Testis (tissue), 3 donors: ENCODE measurements around the gene EXD2. TPM values are rescaled to one million over a fixed set of nuclear protein-coding genes. Genes with fewer than 3 reads are reported as not detected.
"Not testable (repeated sequence)": the region's sequence is repeated elsewhere in the genome, so short reads cannot be mapped to it uniquely, and the experiment has no call there.

ENCODE experiments used
- DNase-seq: peaks from one replicate; pipeline ENCODE4 v3.0.0-alpha.2; 2019
- H3K27ac ChIP-seq, 2 donors: fragments of 200-600 bp; sonication (generic); one replicate each; pipeline ENCODE4 v1.5.1; 2019
- H3K27me3 ChIP-seq: fragments of 200-600 bp; sonication (generic); one replicate; pipeline ENCODE4 v1.5.1; 2019
- H3K36me3 ChIP-seq: fragments of 200-600 bp; sonication (generic); one replicate; pipeline ENCODE4 v1.5.1; 2017; ENCODE audit warnings: low read depth; ENCODE audit errors: missing control alignments
- H3K4me1 ChIP-seq: fragments of 200-600 bp; sonication (generic); one replicate; pipeline ENCODE4 v1.5.1; 2019
- H3K4me3 ChIP-seq, 2 donors: fragments of 200-600 bp; sonication (generic); one replicate each; pipeline ENCODE4 v1.5.1; 2017 to 2019
- H3K9me3 ChIP-seq: fragments of 200-600 bp; sonication (generic); one replicate; pipeline ENCODE4 v1.5.1; 2017
- CTCF ChIP-seq, 3 experiments: fragments of 450-650 bp in 2 of 3; fragments of 200-600 bp in 1 of 3; sonication (generic) in 1 of 3; IDR thresholded peaks; one replicate each; pipeline ENCODE4 v1.5.1; 2016 to 2019; ENCODE audit warnings: antibody characterized with exemption in 3 of 3, mild to moderate bottlenecking in 2 of 3, moderate library complexity in 1 of 3
- POLR2A ChIP-seq: fragments of 450-650 bp; IDR thresholded peaks from one replicate; pipeline ENCODE4 v1.6.1; 2017; ENCODE audit warnings: antibody characterized with exemption, mild to moderate bottlenecking, moderate library complexity
- WGBS, 2 donors: methylation state at CpG; one replicate each; pipeline ENCODE4 v1.1.5; 2018; 5-methylcytosine and 5-hydroxymethylcytosine counted together
- intact Hi-C: fragments of 100-400 bp; cut with DNase I; formaldehyde crosslinking; loops from one replicate; pipeline ENCODE4 v1.15.1; 2023; ENCODE audit warnings: low total_unique reads
- polyA plus RNA-seq: library from polyadenylated mRNA; stranded (reverse); fragments of 350-450 nt; fragmentation: Illumina TruSeq; extraction: RNeasy Lipid Tissue Mini Kit (QIAGEN cat#74804); gene quantifications from one replicate; pipeline ENCODE4 v1.2.3, GENCODE V29; 2014; ENCODE audit warnings: low read depth, low replicate concordance; ENCODE audit not compliant: insufficient read depth
- total RNA-seq, 2 donors: library from RNA; depleted of rRNA; stranded (reverse); fragments of >200 nt; gene quantifications; one replicate each; pipeline ENCODE4 v1.2.3, GENCODE V29; 2016

Gene EXD2
- total and polyA plus RNA-seq, 3 donors from 2014 or later = 22.4 to 70.3 (median 27.2) TPM

GRCh38 chr14:69170839-69171238 lies 20.5 kb upstream of the EXD2 start:
- H3K27me3 ChIP-seq = no peaks in the 10 kb centered on the region
- no peak for DNase-seq
- H3K36me3 ChIP-seq = no peaks in the 10 kb centered on the region
- 80 to 94% methylated on average over 1 of the region's 1 CpG for WGBS, 2 donors
- H3K4me1 ChIP-seq = no peaks in the 10 kb centered on the region
- H3K9me3 ChIP-seq = no peaks in the 10 kb centered on the region
- H3K4me3 ChIP-seq = no peak overlapping the region
- TF ChIP-seq CTCF (IDR thresholded peaks at IDR 0.05) (no peak), POLR2A (no peak)
- H3K27ac ChIP-seq = no peak overlapping the region
- intact Hi-C loops = no loop called here

GRCh38 chr14:69171569-69171968 lies 19.7 kb upstream of the EXD2 start:
- H3K36me3 ChIP-seq = no peaks in the 10 kb centered on the region
- no peak for DNase-seq
- H3K4me1 ChIP-seq = no peaks in the 10 kb centered on the region
- H3K4me3 ChIP-seq = no peak overlapping the region
- no peaks in the 10 kb centered on the region for H3K27me3 ChIP-seq
- TF ChIP-seq CTCF (IDR thresholded peaks at IDR 0.05) (no peak), POLR2A (no peak)
- H3K9me3 ChIP-seq = no peaks in the 10 kb centered on the region
- intact Hi-C loops = no loop called here
- no peak overlapping the region for H3K27ac ChIP-seq
- 88 to 94% methylated on average over 2 of the region's 2 CpGs for WGBS, 2 donors

DNA sequence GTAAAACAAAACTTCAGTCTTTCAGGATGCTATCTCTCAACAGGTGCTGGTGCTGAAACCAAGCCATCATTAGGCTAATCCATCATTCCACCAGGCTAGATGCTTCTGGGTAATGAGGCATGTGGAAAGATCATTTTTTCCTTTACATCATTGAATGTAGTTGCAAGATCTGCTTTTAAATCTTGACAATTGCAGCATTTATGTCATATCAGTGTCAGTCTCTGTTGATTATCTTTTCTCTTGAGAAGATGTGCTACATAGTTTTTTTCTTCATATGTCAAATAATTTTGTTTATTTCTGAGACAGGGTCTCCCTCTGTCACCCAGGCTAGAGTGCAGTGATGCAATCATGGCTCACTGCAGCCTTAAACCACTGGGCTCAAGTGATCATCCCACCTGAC lies 16.2 kb upstream of the EXD2 start:
- Histone ChIP-seq H3K27ac (no peak overlapping the region), H3K4me1 (no peaks in the 10 kb centered on the region), H3K27me3 (no peaks in the 10 kb centered on the region), H3K4me3 (no peak overlapping the region), H3K9me3 (no peaks in the 10 kb centered on the region), H3K36me3 (no peaks in the 10 kb centered on the region)
- intact Hi-C loops = no loop called here
- TF ChIP-seq POLR2A (no peak), CTCF (IDR thresholded peaks at IDR 0.05) (no peak)
- DNase-seq = no peak

DNA sequence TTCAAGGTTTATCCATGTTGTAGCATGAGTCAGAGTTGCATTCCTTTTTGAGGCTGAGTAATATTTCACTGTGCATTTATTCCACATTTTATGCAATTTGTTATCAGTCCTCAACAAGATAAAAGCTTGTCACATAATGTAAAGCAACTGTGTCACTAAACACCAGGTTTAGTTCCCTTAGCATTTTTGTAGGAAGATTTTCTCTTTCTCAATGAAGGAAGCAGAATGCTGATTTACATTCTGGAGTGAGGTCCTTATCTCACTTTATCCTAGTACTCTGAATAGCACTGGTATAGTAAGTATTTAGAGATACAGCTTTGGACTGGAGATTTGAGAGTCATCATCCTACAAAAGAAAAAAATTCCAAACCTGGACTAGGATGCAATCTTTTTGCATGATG lies 9.8 kb upstream of the EXD2 start:
- Histone ChIP-seq H3K4me1 (no peaks in the 10 kb centered on the region), H3K4me3 (no peak overlapping the region), H3K9me3 (no peaks in the 10 kb centered on the region), H3K36me3 (no peaks in the 10 kb centered on the region), H3K27ac (no peak overlapping the region), H3K27me3 (no peaks in the 10 kb centered on the region)
- TF ChIP-seq CTCF (IDR thresholded peaks at IDR 0.05) (no peak), POLR2A (no peak)
- intact Hi-C loops = no loop called here
- DNase-seq = no peak

DNA sequence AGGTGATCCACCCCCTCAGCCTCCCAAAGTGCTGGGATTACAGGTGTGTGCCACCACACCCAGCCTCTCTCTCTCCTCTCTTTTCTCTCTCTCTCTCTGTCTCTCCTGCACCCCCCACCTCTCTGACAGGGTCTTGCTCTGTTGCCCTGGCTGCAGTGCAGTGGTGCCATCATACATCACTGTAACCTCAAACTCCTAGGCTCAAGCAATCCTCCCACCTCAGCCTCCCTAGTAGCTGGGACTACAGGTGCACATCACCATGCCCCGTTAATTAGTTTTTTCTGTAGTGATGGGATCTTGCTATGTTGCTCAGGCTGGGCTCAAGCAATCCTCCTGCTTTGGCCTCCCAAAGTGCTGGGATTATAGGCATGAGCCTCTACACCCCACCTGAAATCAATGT lies 8.7 kb upstream of the EXD2 start:
- H3K27me3 ChIP-seq, intact Hi-C loops, DNase-seq, H3K4me3 ChIP-seq, H3K9me3 ChIP-seq, H3K36me3 ChIP-seq, H3K27ac ChIP-seq, H3K4me1 ChIP-seq: not testable (repeated sequence)
- WGBS, 2 donors = 96 to 100% methylated on average over 1 of the region's 1 CpG
